Testis (tissue), 3 donors: ENCODE results near the gene ERLEC1. TPM values are rescaled to one million over a fixed set of nuclear protein-coding genes. Genes with fewer than 3 reads are reported as not detected.

Source experiments
- DNase-seq: peaks from one replicate; pipeline ENCODE4 v3.0.0-alpha.2; 2019
- H3K27ac ChIP-seq, 2 donors: fragments of 200-600 bp; sonication (generic); one replicate each; pipeline ENCODE4 v1.5.1; 2019
- H3K27me3 ChIP-seq: fragments of 200-600 bp; sonication (generic); one replicate; pipeline ENCODE4 v1.5.1; 2019
- H3K36me3 ChIP-seq: fragments of 200-600 bp; sonication (generic); one replicate; pipeline ENCODE4 v1.5.1; 2017; ENCODE audit warnings: low read depth; ENCODE audit errors: missing control alignments
- H3K4me1 ChIP-seq: fragments of 200-600 bp; sonication (generic); one replicate; pipeline ENCODE4 v1.5.1; 2019
- H3K4me3 ChIP-seq, 2 donors: fragments of 200-600 bp; sonication (generic); one replicate each; pipeline ENCODE4 v1.5.1; 2017 to 2019
- H3K9me3 ChIP-seq: fragments of 200-600 bp; sonication (generic); one replicate; pipeline ENCODE4 v1.5.1; 2017
- CTCF ChIP-seq, 3 experiments: fragments of 450-650 bp in 2 of 3; fragments of 200-600 bp in 1 of 3; sonication (generic) in 1 of 3; IDR thresholded peaks; one replicate each; pipeline ENCODE4 v1.5.1; 2016 to 2019; ENCODE audit warnings: antibody characterized with exemption in 3 of 3, mild to moderate bottlenecking in 2 of 3, moderate library complexity in 1 of 3
- POLR2A ChIP-seq: fragments of 450-650 bp; IDR thresholded peaks from one replicate; pipeline ENCODE4 v1.6.1; 2017; ENCODE audit warnings: antibody characterized with exemption, mild to moderate bottlenecking, moderate library complexity
- WGBS, 2 donors: methylation state at CpG; one replicate each; pipeline ENCODE4 v1.1.5; 2018; 5-methylcytosine and 5-hydroxymethylcytosine counted together
- intact Hi-C: fragments of 100-400 bp; cut with DNase I; formaldehyde crosslinking; loops from one replicate; pipeline ENCODE4 v1.15.1; 2023; ENCODE audit warnings: low total_unique reads
- polyA plus RNA-seq: library from polyadenylated mRNA; stranded (reverse); fragments of 350-450 nt; fragmentation: Illumina TruSeq; extraction: RNeasy Lipid Tissue Mini Kit (QIAGEN cat#74804); gene quantifications from one replicate; pipeline ENCODE4 v1.2.3, GENCODE V29; 2014; ENCODE audit warnings: low read depth, low replicate concordance; ENCODE audit not compliant: insufficient read depth
- total RNA-seq, 2 donors: library from RNA; depleted of rRNA; stranded (reverse); fragments of >200 nt; gene quantifications; one replicate each; pipeline ENCODE4 v1.2.3, GENCODE V29; 2016

ERLEC1 gene
- total and polyA plus RNA-seq, 3 donors from 2014 or later, result 86.3 to 123 (median 91.5) TPM

DNA sequence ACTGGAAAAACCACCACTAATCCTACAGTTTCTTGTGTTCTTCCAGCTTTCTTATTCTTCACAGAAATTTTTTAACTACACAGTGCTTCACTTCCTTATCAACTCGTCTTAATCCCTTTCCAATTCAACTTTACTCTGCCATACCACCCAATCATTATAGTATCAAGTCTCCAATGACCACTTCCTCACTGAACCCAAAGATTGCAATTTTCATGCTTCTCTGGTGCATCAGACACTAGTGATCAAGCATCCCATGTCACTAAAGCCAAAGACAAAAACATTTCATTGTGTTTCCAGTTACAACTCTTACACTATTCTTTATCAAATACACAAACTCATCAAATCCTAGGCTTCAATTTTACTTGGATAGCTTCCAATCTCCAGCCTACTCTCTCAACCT, 9.7 kb upstream of the ERLEC1 start:
- Histone ChIP-seq H3K4me3 (no peak overlapping the region), H3K36me3 (no peaks in the 10 kb centered on the region), H3K27me3 (no peaks in the 10 kb centered on the region), H3K4me1 (no peaks in the 10 kb centered on the region), H3K27ac (no peak overlapping the region), H3K9me3 (no peaks in the 10 kb centered on the region)
- 33 to 74% methylated on average over 1 of the region's 1 CpG for WGBS, 2 donors
- TF ChIP-seq CTCF (IDR thresholded peaks at IDR 0.05) (no peak), POLR2A (no peak)
- DNase-seq, result no peak
- intact Hi-C loops, result no loop called here

DNA sequence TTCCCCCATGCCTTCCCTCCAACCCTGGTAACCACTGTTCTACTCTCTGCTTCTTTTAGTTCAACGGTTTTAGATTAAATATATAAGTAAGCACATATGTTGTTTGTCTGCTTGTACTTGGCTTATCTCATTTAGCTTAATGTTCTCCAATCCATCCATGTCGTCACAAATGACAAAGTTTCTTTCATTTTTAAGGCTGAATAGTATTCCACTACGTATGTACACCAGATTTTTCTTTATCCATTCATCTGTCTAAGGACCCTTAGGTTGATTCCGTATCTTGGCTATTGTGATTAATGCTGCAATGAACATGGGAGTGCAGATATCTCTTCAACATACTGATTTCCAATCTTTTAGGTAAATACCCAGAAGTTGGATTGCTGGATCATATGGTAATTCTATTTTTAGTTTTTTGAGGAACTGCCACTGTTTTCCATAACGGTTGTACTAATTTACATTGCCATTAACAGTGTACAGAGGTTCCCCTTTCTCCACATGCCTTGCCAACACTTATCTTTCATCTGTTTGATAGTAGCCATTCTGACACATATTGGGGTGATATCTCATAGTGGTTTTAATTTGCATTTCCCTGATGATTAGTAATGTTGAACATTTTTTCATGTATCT, 8.2 kb upstream of the ERLEC1 start:
- Histone ChIP-seq H3K27ac (no peak overlapping the region), H3K4me1 (no peaks in the 10 kb centered on the region), H3K9me3 (no peaks in the 10 kb centered on the region), H3K27me3 (no peaks in the 10 kb centered on the region), H3K4me3 (no peak overlapping the region), H3K36me3 (no peaks in the 10 kb centered on the region)
- WGBS, 2 donors, result 84 to 91% methylated on average over 5 of the region's 5 CpGs
- intact Hi-C loops, result no loop called here
- DNase-seq, result no peak
- no peak for TF ChIP-seq POLR2A
- no peak for TF ChIP-seq CTCF (IDR thresholded peaks at IDR 0.05)

- Histone ChIP-seq H3K36me3 (no peaks in the 10 kb centered on the region), H3K4me1 (peaks cover 7% of the 10 kb centered on the region), H3K9me3 (no peaks in the 10 kb centered on the region), H3K27me3 (no peaks in the 10 kb centered on the region), H3K27ac (no peak overlapping the region), H3K4me3 (no peak overlapping the region)
- 86 to 89% methylated on average over 4 of the region's 4 CpGs for WGBS, 2 donors
- DNase-seq, result no peak
- TF ChIP-seq CTCF (IDR thresholded peaks at IDR 0.05) (no peak), POLR2A (no peak)
- intact Hi-C loops, result no loop called here
Observed at GRCh38 chr2:53780056-53780455, 6.8 kb upstream of the ERLEC1 start.

DNA sequence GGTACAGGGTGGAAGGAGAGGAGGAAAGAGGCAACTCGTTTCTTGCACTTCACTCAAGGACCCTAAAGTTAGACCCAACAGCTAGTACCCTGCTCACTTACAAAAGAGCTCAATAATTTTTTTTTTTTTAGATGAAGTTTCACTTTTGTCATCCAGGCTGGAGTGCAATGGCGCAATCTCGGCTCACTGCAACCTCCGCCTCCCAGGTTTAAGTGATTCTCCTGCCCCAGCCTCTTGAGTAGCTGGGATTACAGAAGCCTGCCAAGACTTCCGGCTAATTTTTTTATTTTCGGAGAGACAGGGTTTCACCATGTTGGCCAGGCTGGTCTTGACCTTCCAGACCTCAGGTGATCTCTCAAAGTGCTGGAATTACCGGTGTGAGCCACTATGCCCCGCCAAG, 4.2 kb upstream of the ERLEC1 start:
- Histone ChIP-seq H3K27ac (no peak overlapping the region), H3K9me3 (no peaks in the 10 kb centered on the region), H3K4me3 (no peak overlapping the region), H3K4me1 (peaks cover 18% of the 10 kb centered on the region), H3K36me3 (no peaks in the 10 kb centered on the region), H3K27me3 (no peaks in the 10 kb centered on the region)
- WGBS, 2 donors, result 82% methylated on average over 8 of the region's 8 CpGs
- TF ChIP-seq POLR2A (no peak), CTCF (IDR thresholded peaks at IDR 0.05) (no peak)
- DNase-seq, result no peak
- intact Hi-C loops, result no loop called here

GRCh38 chr2:53784436-53784835, 2.4 kb upstream of the ERLEC1 start:
- Histone ChIP-seq H3K27me3 (no peaks in the 10 kb centered on the region), H3K4me1 (peaks cover 26% of the 10 kb centered on the region), H3K36me3 (no peaks in the 10 kb centered on the region), H3K9me3 (no peaks in the 10 kb centered on the region), H3K4me3 (no peak overlapping the region), H3K27ac (no peak overlapping the region)
- no peak for TF ChIP-seq POLR2A
- TF ChIP-seq CTCF (IDR thresholded peaks at IDR 0.05), result no peak
- DNase-seq, result no peak
- intact Hi-C loops, result no loop called here
